CD4-positive, alpha-beta memory T cell (primary cell): ENCODE measurements around the gene FAM168A. TPM values are rescaled to one million over a fixed set of nuclear protein-coding genes. Genes with fewer than 3 reads are reported as not detected.

Source experiments
- CTCF ChIA-PET: fragments of 350-600 bp; sonication (Branson Sonifier 250); formaldehyde crosslinking; loops from one replicate; lab custom pipeline; 2021; ENCODE audit warnings: inconsistent platforms; ENCODE audit not compliant: partially characterized antibody; lab: Charles Lee
- POLR2A ChIA-PET: fragments of 350-600 bp; sonication (Branson Sonifier 250); formaldehyde crosslinking; loops from one replicate; lab custom pipeline; 2021; ENCODE audit not compliant: partially characterized antibody; lab: Charles Lee
- DNase-seq, 5 donors: peaks; one replicate each; pipeline versions ENCODE4 v3.0.0 to v3.0.0-alpha.2; 2020 to 2022; ENCODE audit warnings: mixed read lengths in 1 of 5
- H3K27ac ChIP-seq: one replicate; pipeline ENCODE4 v1.7.0; 2013; ENCODE audit warnings: low read depth, low read length
- H3K27me3 ChIP-seq: 2 replicates; pipeline ENCODE4 v1.7.0; 2013; ENCODE audit warnings: mild to moderate bottlenecking, low read length, moderate library complexity; ENCODE audit not compliant: insufficient read depth
- H3K36me3 ChIP-seq: 2 replicates; pipeline ENCODE4 v1.7.0; 2013; ENCODE audit warnings: mild to moderate bottlenecking, low read length, moderate library complexity; ENCODE audit not compliant: insufficient read depth
- H3K4me1 ChIP-seq: 2 replicates; pipeline ENCODE4 v1.7.0; 2013; ENCODE audit warnings: mild to moderate bottlenecking, low read length, moderate library complexity; ENCODE audit not compliant: insufficient read depth
- H3K4me3 ChIP-seq, 2 donors: one replicate each; pipeline ENCODE4 v1.7.0; 2013; ENCODE audit warnings: low read length in 2 of 2, mild to moderate bottlenecking in 1 of 2
- H3K9me3 ChIP-seq, 2 donors: one replicate each; pipeline ENCODE4 v1.7.0; 2013; ENCODE audit warnings: low read length in 2 of 2, control low read depth in 1 of 2; ENCODE audit not compliant: control insufficient read depth in 1 of 2
- H3K27ac Mint-ChIP-seq, 7 donors: one replicate each; pipeline ENCODE4 v1.8.0; 2020 to 2021; ENCODE audit warnings: mixed read lengths in 7 of 7, mild to moderate bottlenecking in 6 of 7, inconsistent platforms in 3 of 7, moderate library complexity in 3 of 7
- H3K27me3 Mint-ChIP-seq, 2 donors: one replicate each; pipeline ENCODE4 v1.8.0; 2020 to 2021; ENCODE audit warnings: mixed read lengths in 2 of 2
- H3K36me3 Mint-ChIP-seq, 2 donors: one replicate each; pipeline ENCODE4 v1.8.0; 2020 to 2021; ENCODE audit warnings: mixed read lengths in 2 of 2, inconsistent platforms in 1 of 2, mild to moderate bottlenecking in 1 of 2
- H3K4me1 Mint-ChIP-seq, 4 donors: one replicate each; pipeline ENCODE4 v1.8.0; 2020 to 2021; ENCODE audit warnings: mixed read lengths in 4 of 4, mild to moderate bottlenecking in 1 of 4
- H3K4me3 Mint-ChIP-seq, 8 donors: one replicate each; pipeline ENCODE4 v1.8.0; 2020 to 2021; ENCODE audit warnings: mixed read lengths in 8 of 8, mild to moderate bottlenecking in 7 of 8, moderate library complexity in 6 of 8, inconsistent platforms in 3 of 8
- H3K9me3 Mint-ChIP-seq, 8 donors: one replicate each; pipeline ENCODE4 v1.8.0; 2020 to 2021; ENCODE audit warnings: mixed read lengths in 8 of 8, mild to moderate bottlenecking in 5 of 8, inconsistent platforms in 3 of 8, moderate library complexity in 1 of 8
- intact Hi-C: fragments of 100-400 bp; cut with micrococcal nuclease; formaldehyde crosslinking; loops from one replicate; pipeline ENCODE4 v1.15.1; 2023
- polyA plus RNA-seq, 2 donors: library from polyadenylated mRNA; unstranded; fragments of 300-500 nt; fragmentation: Illumina TruSeq; gene quantifications; one replicate each; pipeline ENCODE4 v1.2.3, GENCODE V29; 2021
- total RNA-seq, 2 experiments: library from RNA; stranded (reverse); gene quantifications; one replicate each; pipeline ENCODE4 v1.2.3, GENCODE V29; 2021

Gene FAM168A
- total and polyA plus RNA-seq, 4 experiments from 2014 or later = 0.61 to 22.7 (median 12.7) TPM

- no peak overlapping the region for H3K4me3 Mint-ChIP-seq
- POLR2A ChIA-PET = no interaction called here
- CTCF ChIA-PET = interaction anchor here (0.8 kb wide), 1 partner anchor 213 kb away, joined by 3 read pairs; no protein-coding TSS in a partner anchor
- H3K27me3 Mint-ChIP-seq = no peaks in the 10 kb centered on the region
- no peak overlapping the region for H3K27ac Mint-ChIP-seq
- Histone ChIP-seq H3K27me3 (no peaks in the 10 kb centered on the region), H3K9me3 (no peaks in the 10 kb centered on the region), H3K27ac (no peak overlapping the region), H3K36me3 (no peaks in the 10 kb centered on the region), H3K4me3 (no peak overlapping the region), H3K4me1 (no peaks in the 10 kb centered on the region)
- intact Hi-C loops = no loop called here
- H3K9me3 Mint-ChIP-seq = no peaks in the 10 kb centered on the region
- peaks cover 0 to 10% (median 7%) of the 10 kb centered on the region in 4 donors for H3K4me1 Mint-ChIP-seq
- H3K36me3 Mint-ChIP-seq = peaks cover 8 to 15% of the 10 kb centered on the region in 2 donors
- DNase-seq = no peak
These were observed 34.2 kb downstream of the FAM168A start for GRCh38 chr11:73563539-73564200.

- intact Hi-C loops = no loop called here
- no peak overlapping the region for H3K27ac Mint-ChIP-seq
- no peak overlapping the region for H3K27ac ChIP-seq
- peaks cover 3 to 20% of the 10 kb centered on the region in 2 donors for H3K36me3 Mint-ChIP-seq
- peaks cover 0 to 7% (median 2%) of the 10 kb centered on the region in 4 donors for H3K4me1 Mint-ChIP-seq
- no peak overlapping the region for H3K4me3 Mint-ChIP-seq
- no peak for DNase-seq
- CTCF ChIA-PET = no interaction called here
- no peaks in the 10 kb centered on the region for H3K36me3 ChIP-seq
- H3K9me3 Mint-ChIP-seq = no peaks in the 10 kb centered on the region
- H3K27me3 ChIP-seq = no peaks in the 10 kb centered on the region
- H3K4me1 ChIP-seq = no peaks in the 10 kb centered on the region
- H3K4me3 ChIP-seq = no peak overlapping the region
- no peaks in the 10 kb centered on the region for H3K9me3 ChIP-seq
- POLR2A ChIA-PET = no interaction called here
- no peaks in the 10 kb centered on the region for H3K27me3 Mint-ChIP-seq
These were observed 38.2 kb downstream of the FAM168A start for GRCh38 chr11:73559743-73560142.

- POLR2A ChIA-PET = no interaction called here
These were observed 40.9 kb downstream of the FAM168A start for GRCh38 chr11:73556966-73557365.

GRCh38 chr11:73555615-73556014 is 42.3 kb downstream of the FAM168A start:
- Mint-ChIP-seq H3K4me1 (peaks cover 11 to 15% (median 14%) of the 10 kb centered on the region in 4 donors), H3K36me3 (peaks cover 3 to 28% of the 10 kb centered on the region in 2 donors), H3K4me3 (no peak overlapping the region), H3K27ac (no peak overlapping the region), H3K9me3 (no peaks in the 10 kb centered on the region), H3K27me3 (no peaks in the 10 kb centered on the region)
- Histone ChIP-seq H3K27me3 (no peaks in the 10 kb centered on the region), H3K9me3 (no peaks in the 10 kb centered on the region), H3K36me3 (no peaks in the 10 kb centered on the region), H3K4me1 (peaks cover 7% of the 10 kb centered on the region), H3K27ac (no peak overlapping the region), H3K4me3 (no peak overlapping the region)
- ChIA-PET POLR2A (no interaction called here), CTCF (interaction anchor here (0.7 kb wide), 1 partner anchor 70 kb away, joined by 3 read pairs; no protein-coding TSS in a partner anchor)
- no peak for DNase-seq
- intact Hi-C loops = no loop called here

More at GRCh38 chr11:73556966-73557365, 40.9 kb downstream of the FAM168A start:
- Mint-ChIP-seq H3K27ac (no peak overlapping the region), H3K4me3 (no peak overlapping the region), H3K4me1 (peaks cover 0 to 6% (median 3%) of the 10 kb centered on the region in 4 donors), H3K9me3 (no peaks in the 10 kb centered on the region), H3K36me3 (peaks cover 3 to 28% of the 10 kb centered on the region in 2 donors), H3K27me3 (no peaks in the 10 kb centered on the region)
- CTCF ChIA-PET = no interaction called here
- Histone ChIP-seq H3K4me1 (no peaks in the 10 kb centered on the region), H3K27ac (no peak overlapping the region), H3K27me3 (no peaks in the 10 kb centered on the region), H3K36me3 (no peaks in the 10 kb centered on the region), H3K9me3 (no peaks in the 10 kb centered on the region), H3K4me3 (no peak overlapping the region)
- no peak for DNase-seq
- intact Hi-C loops = no loop called here

- ChIA-PET POLR2A (no interaction called here), CTCF (no interaction called here)
- H3K36me3 Mint-ChIP-seq = peaks cover 3 to 28% of the 10 kb centered on the region in 2 donors
- H3K27ac ChIP-seq = no peak overlapping the region
- H3K27me3 Mint-ChIP-seq = no peaks in the 10 kb centered on the region
- intact Hi-C loops = no loop called here
- H3K36me3 ChIP-seq = no peaks in the 10 kb centered on the region
- no peak overlapping the region for H3K27ac Mint-ChIP-seq
- no peak for DNase-seq
- H3K27me3 ChIP-seq = no peaks in the 10 kb centered on the region
- H3K9me3 ChIP-seq = no peaks in the 10 kb centered on the region
- H3K4me3 ChIP-seq = no peak overlapping the region
- H3K9me3 Mint-ChIP-seq = no peaks in the 10 kb centered on the region
- peaks cover 7% of the 10 kb centered on the region for H3K4me1 ChIP-seq
- no peak overlapping the region for H3K4me3 Mint-ChIP-seq
- H3K4me1 Mint-ChIP-seq = peaks cover 16 to 20% (median 18%) of the 10 kb centered on the region in 4 donors
These were observed 43.1 kb downstream of the FAM168A start for GRCh38 chr11:73554671-73555320.

GRCh38 chr11:73553266-73553665 is 44.6 kb downstream of the FAM168A start:
- Histone ChIP-seq H3K4me1 (peaks cover 7% of the 10 kb centered on the region), H3K36me3 (no peaks in the 10 kb centered on the region), H3K27me3 (no peaks in the 10 kb centered on the region), H3K27ac (no peak overlapping the region), H3K9me3 (no peaks in the 10 kb centered on the region), H3K4me3 (no peak overlapping the region)
- Mint-ChIP-seq H3K9me3 (no peaks in the 10 kb centered on the region), H3K36me3 (peaks cover 3 to 28% of the 10 kb centered on the region in 2 donors), H3K4me1 (peaks cover 17 to 21% (median 19%) of the 10 kb centered on the region in 4 donors), H3K27me3 (no peaks in the 10 kb centered on the region), H3K4me3 (no peak overlapping the region), H3K27ac (no peak overlapping the region)
- intact Hi-C loops = no loop called here
- CTCF ChIA-PET = no interaction called here
- DNase-seq = no peak
- POLR2A ChIA-PET = interaction anchor here (0.5 kb wide), 1 partner anchor 565 kb away, joined by 3 read pairs; no protein-coding TSS in a partner anchor

GRCh38 chr11:73551677-73552076 is 46.2 kb downstream of the FAM168A start:
- Mint-ChIP-seq H3K4me3 (no peak overlapping the region), H3K27ac (peak overlapping the region in 2 of 7 donors; percentile 18 to 80), H3K36me3 (peaks cover 3 to 21% of the 10 kb centered on the region in 2 donors), H3K9me3 (no peaks in the 10 kb centered on the region), H3K4me1 (peaks cover 16 to 24% (median 19%) of the 10 kb centered on the region in 4 donors), H3K27me3 (no peaks in the 10 kb centered on the region)
- Histone ChIP-seq H3K4me3 (no peak overlapping the region), H3K27me3 (no peaks in the 10 kb centered on the region), H3K9me3 (no peaks in the 10 kb centered on the region), H3K4me1 (peaks cover 7% of the 10 kb centered on the region), H3K36me3 (no peaks in the 10 kb centered on the region), H3K27ac (no peak overlapping the region)
- no peak for DNase-seq
- ChIA-PET CTCF (interaction anchor here (0.7 to 1.4 kb wide), 3 partner anchors 20 to 201 kb away, joined by 3 read pairs; no protein-coding TSS in a partner anchor), POLR2A (interaction anchor here (0.5 kb wide), 1 partner anchor 24 kb away, joined by 3 read pairs; no protein-coding TSS in a partner anchor)
- intact Hi-C loops = no loop called here
